ENCODE results near the gene ABCA13.

The ABCA13 gene

DNA sequence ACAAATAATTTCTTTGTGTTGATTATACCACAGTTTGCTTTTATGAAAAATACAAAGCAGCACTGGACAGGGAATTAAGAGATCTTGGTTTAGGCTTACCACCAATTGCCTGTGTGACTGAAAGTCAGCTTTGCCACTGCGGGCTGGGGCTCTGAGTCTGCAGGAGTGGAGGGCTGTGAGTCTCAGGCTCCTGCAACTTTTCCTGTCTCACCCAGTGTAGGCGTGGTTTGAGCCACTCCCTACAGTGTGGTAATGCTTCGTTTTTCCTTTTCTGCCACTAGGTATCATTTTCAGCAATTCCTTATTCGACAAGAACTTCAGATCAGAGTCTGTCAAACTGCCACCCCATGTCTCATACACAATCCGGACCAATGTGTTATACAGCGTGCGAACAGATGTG is 180.6 kb downstream of the ABCA13 start:
- TF ChIP-seq, protein P1, sequence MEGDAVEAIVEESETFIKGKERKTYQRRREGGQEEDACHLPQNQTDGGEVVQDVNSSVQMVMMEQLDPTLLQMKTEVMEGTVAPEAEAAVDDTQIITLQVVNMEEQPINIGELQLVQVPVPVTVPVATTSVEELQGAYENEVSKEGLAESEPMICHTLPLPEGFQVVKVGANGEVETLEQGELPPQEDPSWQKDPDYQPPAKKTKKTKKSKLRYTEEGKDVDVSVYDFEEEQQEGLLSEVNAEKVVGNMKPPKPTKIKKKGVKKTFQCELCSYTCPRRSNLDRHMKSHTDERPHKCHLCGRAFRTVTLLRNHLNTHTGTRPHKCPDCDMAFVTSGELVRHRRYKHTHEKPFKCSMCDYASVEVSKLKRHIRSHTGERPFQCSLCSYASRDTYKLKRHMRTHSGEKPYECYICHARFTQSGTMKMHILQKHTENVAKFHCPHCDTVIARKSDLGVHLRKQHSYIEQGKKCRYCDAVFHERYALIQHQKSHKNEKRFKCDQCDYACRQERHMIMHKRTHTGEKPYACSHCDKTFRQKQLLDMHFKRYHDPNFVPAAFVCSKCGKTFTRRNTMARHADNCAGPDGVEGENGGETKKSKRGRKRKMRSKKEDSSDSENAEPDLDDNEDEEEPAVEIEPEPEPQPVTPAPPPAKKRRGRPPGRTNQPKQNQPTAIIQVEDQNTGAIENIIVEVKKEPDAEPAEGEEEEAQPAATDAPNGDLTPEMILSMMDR (IDR thresholded peaks at IDR 0.05), result no peak
- no peak overlapping the region for H3K4me3 Mint-ChIP-seq
- no peaks in the 10 kb centered on the region for H3K9me3 Mint-ChIP-seq
- no peak overlapping the region for H3K27ac Mint-ChIP-seq
- no peak for DNase-seq
- peaks cover 13% of the 10 kb centered on the region for H3K4me1 Mint-ChIP-seq
- H3K36me3 Mint-ChIP-seq (ENCODE audit: low read depth), result no peaks in the 10 kb centered on the region
- peaks cover 6% of the 10 kb centered on the region for H3K27me3 Mint-ChIP-seq (ENCODE audit: low read depth, poor library complexity)

DNA sequence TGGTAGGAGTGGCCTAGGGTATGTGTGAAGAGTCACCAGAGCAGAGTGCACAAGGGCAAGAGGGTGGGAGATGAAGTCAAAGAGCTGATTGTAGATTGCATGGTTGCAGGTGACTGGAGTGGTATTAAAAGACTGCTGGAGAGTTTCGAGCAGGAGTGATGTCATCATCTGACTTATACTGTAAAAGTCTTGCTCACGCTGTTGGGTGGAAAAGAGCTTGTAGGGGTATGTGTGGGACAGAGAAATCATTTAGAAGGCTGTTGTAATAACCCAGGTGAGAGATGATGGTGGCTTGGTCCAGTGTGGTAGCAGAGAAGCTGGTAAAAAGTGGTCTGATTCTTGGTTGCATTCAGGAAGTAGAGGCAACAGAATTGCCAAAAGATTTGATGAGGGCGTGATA is 184.1 kb downstream of the ABCA13 start:
- peaks cover 17% of the 10 kb centered on the region for H3K4me1 Mint-ChIP-seq
- no peaks in the 10 kb centered on the region for H3K9me3 Mint-ChIP-seq
- no peak overlapping the region for H3K27ac Mint-ChIP-seq
- no peak for DNase-seq
- H3K27me3 Mint-ChIP-seq (ENCODE audit: low read depth, poor library complexity), result no peaks in the 10 kb centered on the region
- TF ChIP-seq, protein P1 (IDR thresholded peaks at IDR 0.05), result no peak
- no peaks in the 10 kb centered on the region for H3K36me3 Mint-ChIP-seq (ENCODE audit: low read depth)
- no peak overlapping the region for H3K4me3 Mint-ChIP-seq

DNA sequence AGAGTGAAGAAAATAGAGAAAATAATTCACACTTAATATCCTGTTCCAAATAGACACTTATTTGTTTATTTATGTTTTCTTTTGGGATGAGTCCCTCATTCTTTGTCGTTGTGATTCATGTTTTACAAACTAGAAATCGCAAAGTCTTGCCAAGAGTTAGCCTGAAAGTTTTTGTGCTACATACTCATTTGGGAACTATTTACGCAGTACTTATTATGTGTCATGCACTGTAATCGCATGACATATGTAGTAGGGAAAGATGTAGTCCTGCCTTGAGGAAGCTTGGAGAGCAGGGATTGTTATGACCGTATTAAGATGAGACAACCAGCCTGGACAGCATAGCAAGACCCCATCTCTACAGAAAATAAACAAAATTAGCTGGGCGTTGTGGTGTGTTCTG is 189.3 kb downstream of the ABCA13 start:
- H3K36me3 Mint-ChIP-seq (ENCODE audit: low read depth), result no peaks in the 10 kb centered on the region
- no peaks in the 10 kb centered on the region for H3K9me3 Mint-ChIP-seq
- DNase-seq, result no peak
- H3K27me3 Mint-ChIP-seq (ENCODE audit: low read depth, poor library complexity), result no peaks in the 10 kb centered on the region
- H3K4me1 Mint-ChIP-seq, result peaks cover 16% of the 10 kb centered on the region
- no peak overlapping the region for H3K27ac Mint-ChIP-seq
- no peak overlapping the region for H3K4me3 Mint-ChIP-seq
- TF ChIP-seq, protein P1 (IDR thresholded peaks at IDR 0.05), result no peak

DNA sequence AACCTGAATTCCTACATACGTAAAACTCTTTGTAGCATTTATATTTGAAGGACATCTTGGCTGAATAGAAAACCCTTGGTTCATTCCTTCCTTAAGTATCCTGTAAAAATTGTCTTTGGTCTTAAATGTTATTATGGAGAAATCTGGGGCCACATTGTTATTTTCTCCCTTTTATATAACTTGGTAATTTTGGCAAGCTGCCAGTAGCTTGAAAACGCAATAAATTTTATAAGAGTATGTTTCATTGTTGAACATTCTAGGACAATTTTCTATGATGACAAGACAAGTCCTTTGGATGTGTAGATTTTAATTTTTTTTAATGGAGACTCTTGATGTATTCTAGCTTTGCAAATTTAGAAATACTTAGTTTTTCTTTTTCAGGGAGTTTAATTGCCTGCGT is 191.9 kb downstream of the ABCA13 start:
- H3K9me3 Mint-ChIP-seq, result no peaks in the 10 kb centered on the region
- no peaks in the 10 kb centered on the region for H3K27me3 Mint-ChIP-seq (ENCODE audit: low read depth, poor library complexity)
- H3K4me1 Mint-ChIP-seq, result peaks cover 9% of the 10 kb centered on the region
- no peak overlapping the region for H3K4me3 Mint-ChIP-seq
- H3K36me3 Mint-ChIP-seq (ENCODE audit: low read depth), result no peaks in the 10 kb centered on the region
- TF ChIP-seq, protein P1 (IDR thresholded peaks at IDR 0.05), result no peak
- DNase-seq, result no peak
- H3K27ac Mint-ChIP-seq, result no peak overlapping the region

DNA sequence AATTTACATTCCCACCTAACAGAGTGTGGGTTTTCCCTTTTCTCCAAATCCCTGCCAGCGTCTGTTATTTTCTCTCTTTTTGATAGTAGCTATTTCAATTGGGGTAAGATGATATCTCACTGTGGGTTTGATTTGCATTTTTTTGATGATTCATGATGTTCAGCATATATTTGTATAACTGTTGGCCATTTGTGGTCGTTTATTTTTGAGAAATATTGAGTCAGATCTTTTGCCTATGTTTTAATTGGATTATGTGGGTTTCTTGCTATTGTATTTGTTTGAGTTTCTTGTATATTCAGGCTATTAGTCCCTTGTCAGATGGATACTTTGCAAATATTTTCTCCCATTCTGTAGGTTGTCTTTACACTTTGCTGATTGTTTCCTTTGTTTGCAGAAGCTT is 193.8 kb downstream of the ABCA13 start:
- TF ChIP-seq, protein P1 (IDR thresholded peaks at IDR 0.05), result no peak
- Mint-ChIP-seq H3K27ac (no peak overlapping the region), H3K4me1 (no peaks in the 10 kb centered on the region), H3K27me3 (ENCODE audit: low read depth, poor library complexity) (no peaks in the 10 kb centered on the region), H3K9me3 (peaks cover 10% of the 10 kb centered on the region), H3K4me3 (no peak overlapping the region), H3K36me3 (ENCODE audit: low read depth) (no peaks in the 10 kb centered on the region)
- DNase-seq, result no peak

DNA sequence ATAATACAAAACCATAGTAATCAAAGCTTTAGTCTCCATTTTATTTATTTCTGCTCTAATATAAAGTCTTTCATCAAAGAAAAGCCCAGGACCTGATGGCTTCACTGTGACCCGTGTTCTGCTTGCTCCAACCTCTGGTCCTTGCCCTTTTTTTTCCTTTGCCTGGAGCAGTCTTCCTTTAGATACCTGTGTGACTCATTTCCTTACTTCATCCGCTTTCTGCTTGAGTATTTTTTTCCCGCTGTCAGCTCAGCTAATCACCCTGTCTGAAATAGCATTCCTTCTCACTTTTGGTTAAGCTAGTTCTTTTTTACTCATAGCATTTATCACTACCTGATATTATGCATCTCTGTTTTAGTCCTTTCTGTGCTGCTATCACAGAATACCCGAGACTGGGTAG is 194.8 kb downstream of the ABCA13 start:
- Mint-ChIP-seq H3K36me3 (ENCODE audit: low read depth) (peaks cover 4% of the 10 kb centered on the region), H3K4me1 (no peaks in the 10 kb centered on the region), H3K9me3 (peaks cover 19% of the 10 kb centered on the region), H3K4me3 (no peak overlapping the region), H3K27me3 (ENCODE audit: low read depth, poor library complexity) (no peaks in the 10 kb centered on the region), H3K27ac (no peak overlapping the region)
- no peak for DNase-seq
- TF ChIP-seq, protein P1 (IDR thresholded peaks at IDR 0.05), result no peak
